HEK293T (cell line): ENCODE results near the gene BCL3.

ENCODE experiments used
- ELF4 ChIP-seq: fragments of 450-650 bp; IDR thresholded peaks from 2 replicates; pipeline ENCODE4 v1.6.1; 2017; ENCODE audit warnings: antibody characterized with exemption
- FOXM1 ChIP-seq: fragments of 450-650 bp; IDR thresholded peaks from 2 replicates; pipeline ENCODE4 v1.6.1; 2017; ENCODE audit warnings: mild to moderate bottlenecking, borderline replicate concordance
- HDGF ChIP-seq: fragments of 450-650 bp; IDR thresholded peaks from 2 replicates; pipeline ENCODE4 v1.6.1; 2017; ENCODE audit warnings: antibody characterized with exemption, borderline replicate concordance
- L3MBTL2 ChIP-seq: fragments of 450-650 bp; conservative IDR thresholded peaks from 2 replicates; pipeline ENCODE4 v1.6.1; 2016; ENCODE audit warnings: mild to moderate bottlenecking
- NFRKB ChIP-seq: fragments of 450-650 bp; IDR thresholded peaks from 2 replicates; pipeline ENCODE4 v1.6.1; 2016; ENCODE audit warnings: mild to moderate bottlenecking, moderate library complexity
- SP1 ChIP-seq: fragments of 450-650 bp; IDR thresholded peaks from 2 replicates; pipeline ENCODE4 v1.6.1; 2017
- TARDBP ChIP-seq: fragments of 450-650 bp; IDR thresholded peaks from 2 replicates; pipeline ENCODE4 v1.6.1; 2016
- TF ChIP-seq, protein P1 (sequence below): fragments of 450-650 bp; IDR thresholded peaks from 2 replicates; pipeline ENCODE4 v1.6.1; 2016

- TF ChIP-seq ELF4 (no peak), HDGF (no peak), NFRKB (no peak), SP1 (no peak), FOXM1 (no peak), TARDBP (no peak), L3MBTL2 (no peak)
- TF ChIP-seq, protein P1, sequence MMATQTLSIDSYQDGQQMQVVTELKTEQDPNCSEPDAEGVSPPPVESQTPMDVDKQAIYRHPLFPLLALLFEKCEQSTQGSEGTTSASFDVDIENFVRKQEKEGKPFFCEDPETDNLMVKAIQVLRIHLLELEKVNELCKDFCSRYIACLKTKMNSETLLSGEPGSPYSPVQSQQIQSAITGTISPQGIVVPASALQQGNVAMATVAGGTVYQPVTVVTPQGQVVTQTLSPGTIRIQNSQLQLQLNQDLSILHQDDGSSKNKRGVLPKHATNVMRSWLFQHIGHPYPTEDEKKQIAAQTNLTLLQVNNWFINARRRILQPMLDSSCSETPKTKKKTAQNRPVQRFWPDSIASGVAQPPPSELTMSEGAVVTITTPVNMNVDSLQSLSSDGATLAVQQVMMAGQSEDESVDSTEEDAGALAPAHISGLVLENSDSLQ: no peak
Observed at GRCh38 chr19:44707794-44708193, 40.7 kb upstream of the BCL3 start.
